Right lobe of liver (tissue), 6 donors: ENCODE measurements around the gene GRIN2B. TPM values are rescaled to one million over a fixed set of nuclear protein-coding genes. Genes with fewer than 3 reads are reported as not detected.

Experiments used
- ATAC-seq, 4 donors: fragments of 200-7000 bp; cut with Tn5 transposase; one replicate each; pipeline ENCODE4 v1.9.1; 2020; ENCODE audit warnings: mild to moderate bottlenecking in 4 of 4, moderate library complexity in 4 of 4
- DNase-seq, 3 donors: peaks; one replicate each; pipeline ENCODE4 v3.0.0-alpha.2; 2020
- H3K27ac ChIP-seq, 3 donors: fragments of 200-600 bp; one replicate each; pipeline ENCODE4 v1.8.0; 2022
- H3K27me3 ChIP-seq, 2 donors: fragments of 200-600 bp; one replicate each; pipeline ENCODE4 v1.8.0; 2022
- H3K36me3 ChIP-seq, 4 donors: fragments of 200-600 bp; sonication (generic) in 1 of 4; one replicate each; pipeline versions ENCODE4 v1.5.1 to v1.8.0; 2017 to 2022; ENCODE audit warnings: control low read depth in 1 of 4
- H3K4me1 ChIP-seq, 4 donors: fragments of 200-600 bp; sonication (generic) in 1 of 4; one replicate each; pipeline versions ENCODE4 v1.5.1 to v1.8.0; 2017 to 2022; ENCODE audit warnings: control low read depth in 1 of 4
- H3K4me3 ChIP-seq, 3 donors: fragments of 200-600 bp; one replicate each; pipeline ENCODE4 v1.8.0; 2022
- H3K9me3 ChIP-seq, 4 donors: fragments of 200-600 bp; sonication (generic) in 1 of 4; one replicate each; pipeline versions ENCODE4 v1.5.1 to v1.8.0; 2017 to 2022; ENCODE audit warnings: control low read depth in 1 of 4
- CTCF ChIP-seq, 4 donors: fragments of 200-600 bp in 3 of 4; fragments of 450-650 bp in 1 of 4; IDR thresholded peaks; one replicate each; pipeline versions ENCODE4 v1.5.1 to v1.8.0; 2016 to 2022; ENCODE audit warnings: antibody characterized with exemption in 4 of 4, mild to moderate bottlenecking in 2 of 4
- POLR2A ChIP-seq: fragments of 450-650 bp; IDR thresholded peaks from one replicate; pipeline ENCODE4 v1.6.1; 2017; ENCODE audit warnings: antibody characterized with exemption, mild to moderate bottlenecking
- WGBS: methylation state at CpG from one replicate; pipeline ENCODE4 v1.1.6; 2018; ENCODE audit warnings: low coverage, low lambda C conversion rate; ENCODE audit not compliant: insufficient coverage; ENCODE audit errors: missing lambda C conversion rate; 5-methylcytosine and 5-hydroxymethylcytosine counted together
- intact Hi-C, 2 donors: fragments of 100-400 bp; cut with DNase I; formaldehyde crosslinking; loops; one replicate each; pipeline versions ENCODE4 v1.11.2 to v1.14.1; 2022
- total RNA-seq, 6 experiments: library from RNA; depleted of rRNA in 2 of 6; stranded (reverse); fragments of >200 nt in 2 of 6; fragmentation: NEBNext Ultra II Directional in 3 of 6; extraction: Animal tissue kit (Norgen Biotek cat#: 25700) in 3 of 6; gene quantifications; one replicate each; pipeline versions ENCODE4 v1.1.0 to v1.2.4, GENCODE V29; 2016 to 2023
- donor health status: DM: no; HTN: yes; CAD: no.
- donor health status: DM: no; HTN: no; CAD: no.
- donor health status: DM: no; HTN: no; CAD: no.
- donor health status: DM: no; HTN: yes; CAD: no.
- donor health status: DM: no; HTN: yes; CAD: no.

GRIN2B gene
- total RNA-seq, 6 experiments from 2014 or later: not detected

DNA sequence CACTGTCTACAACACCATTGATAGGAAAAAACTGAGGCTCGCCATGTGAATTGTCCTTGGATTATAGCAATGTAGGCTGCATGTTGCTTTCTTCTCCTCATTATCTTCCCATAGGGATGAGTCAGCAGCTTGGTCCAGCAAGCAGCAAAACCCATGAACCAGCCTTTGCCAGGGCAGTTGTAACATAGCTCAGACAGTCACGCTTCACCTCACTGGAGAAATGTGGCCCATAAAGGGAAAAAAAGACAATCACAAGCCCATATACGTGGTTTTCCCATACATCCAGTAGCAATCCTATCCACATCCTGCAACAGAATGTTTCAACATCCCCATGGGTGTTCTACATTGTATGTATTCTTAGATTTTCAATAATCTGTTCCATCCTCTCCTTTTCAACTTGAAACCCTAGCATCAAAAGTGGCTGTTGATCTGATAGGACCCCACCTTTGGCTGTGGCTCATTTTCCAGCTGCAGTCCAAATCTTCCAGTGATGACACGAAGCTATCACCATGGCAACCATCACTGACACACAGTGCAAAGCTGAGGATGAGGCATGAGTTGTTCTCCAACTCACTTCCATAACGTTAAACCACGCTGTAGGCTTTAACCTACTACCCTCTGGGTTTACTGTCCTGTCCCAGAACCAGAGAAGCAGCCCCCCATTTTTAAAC is 34.0 kb downstream of the GRIN2B start:
- DNase-seq: no peak
- TF ChIP-seq POLR2A (no peak), CTCF (IDR thresholded peaks at IDR 0.05) (no peak)
- ATAC-seq: no peak
- Histone ChIP-seq H3K27ac (no peak overlapping the region), H3K27me3 (no peaks in the 10 kb centered on the region), H3K36me3 (no peaks in the 10 kb centered on the region), H3K4me3 (no peak overlapping the region), H3K4me1 (no peaks in the 10 kb centered on the region), H3K9me3 (no peaks in the 10 kb centered on the region)
- intact Hi-C loops: loop anchor here in 1 of 2 donors (10.0 kb wide), 1 partner anchor 83 kb away; no protein-coding TSS in a partner anchor
- 61% methylated on average over 6 of the region's 6 CpGs for WGBS

DNA sequence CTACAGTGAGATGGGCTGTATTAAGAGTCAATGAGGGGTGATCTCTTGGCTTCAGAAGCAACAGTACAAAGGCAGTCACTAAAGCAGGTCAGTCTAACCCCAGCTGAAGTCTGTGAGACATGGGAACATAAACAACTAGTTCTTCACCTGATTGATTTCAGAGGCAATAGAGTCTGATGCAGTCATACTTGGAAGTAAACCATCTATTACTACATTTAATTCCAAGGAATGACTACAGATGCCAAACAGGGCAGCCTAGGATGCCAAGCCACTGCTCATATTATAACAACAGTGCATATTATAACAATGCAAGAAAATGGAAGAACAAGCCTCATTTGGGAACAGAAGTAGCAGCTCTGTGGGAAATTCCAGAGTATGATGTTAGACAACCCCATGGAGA is 35.8 kb downstream of the GRIN2B start:
- no peaks in the 10 kb centered on the region for H3K9me3 ChIP-seq
- intact Hi-C loops: loop anchor here in 1 of 2 donors (10.0 kb wide), 1 partner anchor 81 kb away; no protein-coding TSS in a partner anchor

GRCh38 chr12:13945236-13945635 is 36.2 kb downstream of the GRIN2B start:
- no peaks in the 10 kb centered on the region for H3K9me3 ChIP-seq
- TF ChIP-seq POLR2A: no peak
- no peak for TF ChIP-seq CTCF (IDR thresholded peaks at IDR 0.05)
- H3K27ac ChIP-seq: no peak overlapping the region
- WGBS: 68% methylated on average over 3 of the region's 3 CpGs
- ATAC-seq (no peak), DNase-seq (no peak)
- peaks cover 0 to 3% (median 0%) of the 10 kb centered on the region in 4 donors for H3K4me1 ChIP-seq
- intact Hi-C loops: loop anchor here in 1 of 2 donors (10.0 kb wide), 1 partner anchor 80 kb away; no protein-coding TSS in a partner anchor
- H3K36me3 ChIP-seq: no peaks in the 10 kb centered on the region
- H3K4me3 ChIP-seq: no peak overlapping the region
- no peaks in the 10 kb centered on the region for H3K27me3 ChIP-seq

More for the DNA sequence above, 35.8 kb downstream of the GRIN2B start:
- Histone ChIP-seq H3K4me1 (peaks cover 0 to 3% (median 0%) of the 10 kb centered on the region in 4 donors), H3K36me3 (no peaks in the 10 kb centered on the region), H3K27ac (no peak overlapping the region), H3K27me3 (no peaks in the 10 kb centered on the region), H3K4me3 (no peak overlapping the region)
- ATAC-seq: no peak
- no peak for DNase-seq
- TF ChIP-seq CTCF (IDR thresholded peaks at IDR 0.05): no peak
- TF ChIP-seq POLR2A: no peak

DNA sequence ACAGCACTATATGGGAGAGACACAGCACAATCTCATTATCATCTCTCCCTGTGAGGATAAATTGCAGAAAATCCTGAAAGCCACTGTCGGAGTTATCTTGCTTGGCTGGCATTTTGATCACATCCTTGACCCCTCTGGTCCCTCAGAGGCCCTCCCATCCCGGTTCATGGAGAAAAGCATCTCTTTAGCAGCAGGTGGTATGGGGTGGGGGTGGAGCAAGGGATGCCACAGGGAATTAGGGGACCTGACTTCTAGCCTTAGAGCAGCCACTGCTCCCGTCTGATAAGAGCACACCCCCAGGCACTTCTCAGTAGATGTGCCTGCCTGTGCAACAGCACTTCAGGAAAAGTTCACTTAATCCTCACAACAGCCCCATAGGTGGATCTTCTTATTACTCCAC is 38.6 kb downstream of the GRIN2B start:
- H3K36me3 ChIP-seq: no peaks in the 10 kb centered on the region
- intact Hi-C loops: loop anchor here in 1 of 2 donors (10.0 kb wide), 1 partner anchor 78 kb away; no protein-coding TSS in a partner anchor
- ATAC-seq (no peak), DNase-seq (no peak)
- no peak overlapping the region for H3K27ac ChIP-seq
- H3K9me3 ChIP-seq: no peaks in the 10 kb centered on the region
- no peaks in the 10 kb centered on the region for H3K27me3 ChIP-seq
- H3K4me1 ChIP-seq: peaks cover 0 to 3% (median 0%) of the 10 kb centered on the region in 4 donors
- no peak overlapping the region for H3K4me3 ChIP-seq
- no peak for TF ChIP-seq CTCF (IDR thresholded peaks at IDR 0.05)
- 50% methylated on average over 3 of the region's 3 CpGs for WGBS
